Activated naive CD8-positive, alpha-beta T cell treated with anti-CD3 and anti-CD28 coated beads, Interleukin-2, amount 50 U/mL, for 24 hours (primary cell): ENCODE data around the gene ARHGEF16.

Source experiments
- ATAC-seq: fragments of 150-1000 bp; cut with Tn5 transposase; one replicate; pipeline ENCODE4 v1.10.0; 2021
- DNase-seq: peaks from one replicate; pipeline ENCODE4 v3.0.0; 2021
- H3K27ac Mint-ChIP-seq: one replicate; pipeline ENCODE4 v1.8.0; 2021; ENCODE audit warnings: mild to moderate bottlenecking, mixed read lengths
- H3K27me3 Mint-ChIP-seq: one replicate; pipeline ENCODE4 v1.8.0; 2021; ENCODE audit warnings: mixed read lengths
- H3K36me3 Mint-ChIP-seq: one replicate; pipeline ENCODE4 v1.8.0; 2021; ENCODE audit warnings: low read depth, mixed read lengths
- H3K4me1 Mint-ChIP-seq: one replicate; pipeline ENCODE4 v1.8.0; 2021; ENCODE audit warnings: mixed read lengths
- H3K4me3 Mint-ChIP-seq: one replicate; pipeline ENCODE4 v1.8.0; 2021; ENCODE audit warnings: mild to moderate bottlenecking, moderate library complexity, mixed read lengths
- H3K9me3 Mint-ChIP-seq: one replicate; pipeline ENCODE4 v1.8.0; 2021; ENCODE audit warnings: mixed read lengths

The ARHGEF16 gene

DNA sequence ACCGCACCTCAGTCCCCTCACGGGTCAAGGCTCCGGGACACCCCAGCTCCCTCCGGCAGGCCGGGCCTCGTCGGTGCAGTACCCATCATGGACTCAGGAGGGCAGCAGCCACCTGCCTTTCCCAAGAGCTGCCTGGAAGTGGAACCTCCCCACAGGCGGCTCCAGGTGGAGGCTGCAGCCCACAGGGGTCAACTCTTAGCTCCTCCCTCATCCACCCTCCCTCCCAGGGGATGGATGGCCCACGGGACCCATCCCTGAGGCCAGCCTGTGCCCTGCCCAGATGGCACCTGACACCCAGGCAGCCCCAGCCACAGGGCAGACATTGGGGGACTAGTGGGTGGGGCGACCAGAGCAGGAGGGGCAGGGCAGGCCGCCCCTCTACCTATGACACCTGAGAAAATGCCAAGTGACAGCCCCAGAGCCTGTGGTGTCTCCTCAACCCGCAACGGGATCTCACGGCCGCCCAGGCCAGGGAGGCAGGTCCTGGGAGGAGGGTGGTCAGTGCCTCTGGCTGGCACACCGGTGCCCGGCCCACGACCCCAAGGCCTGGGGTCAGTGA, 1.2 kb upstream of the ARHGEF16 start:
- ATAC-seq (peak; percentile 76), DNase-seq (peak; percentile 82)
- no peaks in the 10 kb centered on the region for H3K9me3 Mint-ChIP-seq
- H3K4me1 Mint-ChIP-seq = peaks cover 3% of the 10 kb centered on the region
- H3K4me3 Mint-ChIP-seq = no peak overlapping the region
- H3K36me3 Mint-ChIP-seq = no peaks in the 10 kb centered on the region
- H3K27ac Mint-ChIP-seq = no peak overlapping the region
- peaks cover 15% of the 10 kb centered on the region for H3K27me3 Mint-ChIP-seq

DNA sequence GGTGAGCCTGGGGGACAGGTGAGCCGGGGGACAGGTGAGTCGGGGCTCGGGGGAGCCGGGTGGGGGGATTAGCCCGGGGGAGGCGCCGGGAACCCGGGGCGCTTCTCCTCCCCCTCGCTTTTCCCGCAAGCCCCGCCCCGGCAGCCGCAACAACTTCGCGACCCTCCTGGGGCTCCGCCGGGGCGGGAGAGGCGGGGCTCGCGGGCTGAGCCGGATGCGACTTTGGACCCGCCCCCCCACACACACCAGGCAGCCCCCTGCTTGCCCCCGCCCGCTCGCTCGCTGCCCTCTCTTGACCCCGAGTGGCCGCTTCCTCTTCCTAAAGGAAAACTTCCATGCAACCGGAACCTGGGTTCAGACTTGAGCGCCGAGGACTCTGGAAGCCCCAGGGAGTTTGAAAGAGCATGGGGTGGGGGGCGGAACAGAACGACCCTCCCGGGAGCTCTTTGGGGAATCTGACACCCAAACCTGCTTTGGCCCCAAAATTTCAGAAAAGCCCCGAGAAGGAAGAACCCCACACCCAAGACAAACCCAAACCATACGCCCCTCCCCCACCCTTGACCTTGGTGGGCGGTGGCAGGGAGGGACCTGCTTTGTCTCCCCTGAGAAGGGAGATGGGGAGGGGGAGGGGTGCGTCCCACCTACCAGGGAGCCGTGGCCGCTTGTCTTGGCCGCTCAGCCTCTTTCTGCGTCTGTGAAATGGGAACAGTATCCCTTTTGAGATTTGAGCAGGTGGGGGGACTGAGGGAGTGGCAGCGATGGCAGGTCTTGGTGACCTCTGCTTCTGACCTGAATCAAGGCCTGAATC, 550 bp downstream of the ARHGEF16 start:
- peaks cover 3% of the 10 kb centered on the region for H3K4me1 Mint-ChIP-seq
- no peak overlapping the region for H3K27ac Mint-ChIP-seq
- DNase-seq = no peak
- H3K27me3 Mint-ChIP-seq = peaks cover 8% of the 10 kb centered on the region
- peak overlapping the region; percentile 24 for H3K4me3 Mint-ChIP-seq
- no peaks in the 10 kb centered on the region for H3K36me3 Mint-ChIP-seq
- ATAC-seq = no peak
- H3K9me3 Mint-ChIP-seq = no peaks in the 10 kb centered on the region

DNA sequence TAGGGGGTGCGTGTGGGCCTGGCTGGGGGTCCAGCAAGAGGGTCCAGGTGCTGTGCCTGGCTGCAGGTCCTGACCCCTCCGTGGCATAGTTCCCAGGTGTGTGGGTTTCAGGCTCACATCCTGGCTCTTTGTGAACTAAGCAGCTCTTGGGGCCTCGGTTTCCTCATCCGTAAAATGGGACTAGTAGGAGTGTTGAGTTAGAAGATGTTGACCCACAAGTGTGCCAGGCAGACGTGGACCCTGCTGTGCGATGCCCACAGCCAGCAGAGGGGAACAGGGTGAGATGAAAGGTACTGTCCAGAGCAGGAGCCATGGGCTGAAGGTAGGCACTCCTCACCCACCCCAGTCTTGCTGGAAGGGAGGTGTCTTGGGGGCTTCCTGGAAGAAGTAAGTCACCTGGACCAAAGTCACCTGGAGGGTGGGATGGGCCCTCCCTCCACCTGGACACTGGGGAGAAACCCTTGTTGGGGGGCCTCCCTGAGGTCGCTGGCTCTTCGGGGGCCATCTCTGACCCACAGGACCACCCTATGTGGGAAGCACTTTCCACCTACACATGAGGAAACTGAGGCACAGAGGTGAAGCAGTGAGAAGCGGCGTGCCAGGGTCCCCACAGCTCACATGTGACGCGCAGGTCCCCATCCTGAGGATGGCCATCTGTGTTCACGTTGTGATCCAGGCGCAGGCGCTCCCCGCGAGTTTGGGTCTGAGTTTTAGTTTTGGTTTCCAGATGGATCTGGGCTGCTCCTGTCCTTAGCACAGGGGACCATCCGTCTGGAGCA, 1.4 kb downstream of the ARHGEF16 start:
- Mint-ChIP-seq H3K36me3 (no peaks in the 10 kb centered on the region), H3K4me3 (peak overlapping the region; percentile 6), H3K27ac (no peak overlapping the region), H3K9me3 (no peaks in the 10 kb centered on the region), H3K27me3 (peaks cover 4% of the 10 kb centered on the region), H3K4me1 (peaks cover 3% of the 10 kb centered on the region)
- no peak for DNase-seq
- ATAC-seq = no peak

DNA sequence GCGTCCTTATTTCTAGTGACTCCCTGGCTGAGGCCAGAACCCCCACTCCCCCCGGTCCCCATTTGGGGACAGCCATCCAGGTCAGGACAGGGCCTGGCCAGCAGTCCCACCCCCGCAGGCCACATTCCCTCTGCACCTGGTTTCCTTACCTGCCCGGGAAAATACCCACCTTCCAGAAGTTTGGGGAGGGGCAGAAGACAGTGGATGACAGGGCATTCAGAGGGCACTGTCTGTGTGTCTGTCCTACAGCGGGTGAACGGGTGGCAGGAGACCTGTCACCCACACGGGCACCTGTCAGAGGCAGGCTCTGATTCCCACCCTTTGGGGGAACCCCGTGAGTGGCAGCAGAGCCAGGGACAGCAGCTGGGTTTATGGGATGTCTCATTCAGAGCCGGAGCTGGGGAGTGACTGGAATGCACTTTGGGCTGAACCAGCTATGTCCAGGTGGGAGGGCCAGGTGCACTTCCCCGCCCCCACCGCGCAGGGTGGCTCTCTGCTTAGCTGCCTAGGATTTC, 2.0 kb downstream of the ARHGEF16 start:
- Mint-ChIP-seq H3K36me3 (no peaks in the 10 kb centered on the region), H3K9me3 (no peaks in the 10 kb centered on the region), H3K27ac (no peak overlapping the region), H3K27me3 (peaks cover 1% of the 10 kb centered on the region), H3K4me1 (peaks cover 3% of the 10 kb centered on the region), H3K4me3 (no peak overlapping the region)
- DNase-seq (no peak), ATAC-seq (no peak)

DNA sequence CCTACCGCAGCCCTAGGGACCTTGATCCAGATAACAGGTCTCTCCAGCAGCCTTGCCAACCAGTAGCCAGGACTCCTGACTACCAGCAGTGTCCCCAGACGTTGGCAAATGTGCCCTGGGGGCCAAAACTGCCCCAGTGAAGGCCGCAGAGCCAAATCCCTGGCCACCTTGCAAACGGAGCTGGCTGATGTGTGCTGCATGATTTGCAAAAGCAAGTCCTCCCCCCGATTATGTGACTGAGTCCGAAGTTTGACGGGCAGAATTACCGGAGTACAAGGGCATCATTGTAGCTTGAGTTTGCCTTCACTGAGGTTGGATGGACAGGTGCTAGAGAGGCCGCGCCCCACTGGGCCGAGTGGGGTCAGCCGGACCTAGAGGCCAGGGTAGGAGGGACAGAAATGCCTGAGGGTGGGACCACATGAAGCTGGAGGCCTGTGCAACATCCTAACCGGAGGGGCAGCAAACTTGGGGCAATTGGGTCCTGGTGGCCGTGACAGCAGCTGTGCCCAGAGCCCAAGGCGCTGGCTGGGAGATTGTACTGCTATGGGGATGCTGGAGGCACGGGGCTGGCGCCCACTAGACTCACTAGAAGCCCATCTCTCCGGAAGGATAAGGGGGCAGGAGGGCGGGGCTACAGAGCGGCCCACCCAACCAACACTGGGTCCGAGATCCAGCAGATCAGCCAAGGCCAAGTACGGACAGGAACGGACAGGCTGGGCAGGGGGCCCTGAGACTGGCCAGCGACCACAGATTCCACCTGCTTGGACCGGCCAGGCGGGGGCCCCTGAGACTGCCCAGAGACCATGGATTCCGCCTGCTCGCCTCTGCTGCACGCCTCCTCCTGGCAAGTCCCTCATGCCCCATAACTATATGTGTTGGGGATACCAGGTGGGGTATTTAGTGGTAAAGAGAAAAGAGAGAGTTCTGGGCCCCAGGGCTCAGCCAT, 2.8 kb downstream of the ARHGEF16 start:
- Mint-ChIP-seq H3K9me3 (no peaks in the 10 kb centered on the region), H3K27me3 (no peaks in the 10 kb centered on the region), H3K4me3 (no peak overlapping the region), H3K27ac (no peak overlapping the region), H3K36me3 (no peaks in the 10 kb centered on the region), H3K4me1 (peaks cover 3% of the 10 kb centered on the region)
- ATAC-seq (no peak), DNase-seq (no peak)

DNA sequence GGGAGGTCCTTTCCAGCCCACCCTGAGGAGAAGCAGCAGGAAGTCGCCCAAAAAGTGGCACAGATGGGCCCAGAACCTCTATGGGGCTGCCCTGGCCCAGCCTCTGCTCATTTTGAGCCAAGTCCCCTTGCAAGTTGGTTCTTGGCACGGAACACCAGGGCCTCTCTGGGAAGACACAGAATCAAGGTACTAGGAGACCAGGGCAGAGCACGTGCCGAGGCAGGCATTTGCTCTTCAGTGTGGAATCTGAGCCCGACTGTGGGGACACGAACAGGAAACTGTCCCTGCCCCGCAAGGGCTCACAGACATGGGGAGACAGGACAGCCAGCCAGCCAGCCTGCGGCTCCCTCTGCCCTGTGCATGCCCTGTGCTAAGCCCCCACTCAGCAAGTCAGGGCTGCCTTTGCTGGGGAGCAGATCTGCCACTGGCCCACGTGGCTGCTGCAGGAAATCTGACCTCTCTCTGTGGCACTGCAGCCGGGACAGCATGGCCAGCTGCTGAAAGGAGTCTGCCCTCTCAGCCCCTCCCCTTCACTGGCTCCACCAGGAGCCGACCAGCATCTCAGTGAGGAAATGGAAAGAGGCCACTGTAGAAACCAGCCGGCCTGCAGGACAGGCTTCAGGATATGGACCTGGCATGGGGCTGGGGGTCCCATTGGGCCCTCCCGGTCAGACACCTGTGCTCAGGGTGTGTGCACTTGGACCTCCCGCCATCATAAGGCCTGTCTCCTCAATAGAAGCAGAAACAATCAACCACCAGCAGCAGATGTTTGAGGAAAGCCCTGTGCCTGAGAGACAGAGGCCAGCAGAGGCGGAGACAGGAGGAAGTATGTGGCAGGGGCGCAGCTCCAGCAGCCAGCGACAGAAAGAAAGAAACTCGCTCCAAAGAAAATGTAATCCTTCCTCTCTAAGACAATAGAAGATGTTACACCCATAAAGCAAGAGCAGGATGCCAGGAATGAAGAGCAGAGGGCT, 3.7 kb downstream of the ARHGEF16 start:
- Mint-ChIP-seq H3K27ac (no peak overlapping the region), H3K36me3 (no peaks in the 10 kb centered on the region), H3K9me3 (no peaks in the 10 kb centered on the region), H3K27me3 (no peaks in the 10 kb centered on the region), H3K4me1 (peaks cover 2% of the 10 kb centered on the region), H3K4me3 (no peak overlapping the region)
- ATAC-seq (no peak), DNase-seq (no peak)

DNA sequence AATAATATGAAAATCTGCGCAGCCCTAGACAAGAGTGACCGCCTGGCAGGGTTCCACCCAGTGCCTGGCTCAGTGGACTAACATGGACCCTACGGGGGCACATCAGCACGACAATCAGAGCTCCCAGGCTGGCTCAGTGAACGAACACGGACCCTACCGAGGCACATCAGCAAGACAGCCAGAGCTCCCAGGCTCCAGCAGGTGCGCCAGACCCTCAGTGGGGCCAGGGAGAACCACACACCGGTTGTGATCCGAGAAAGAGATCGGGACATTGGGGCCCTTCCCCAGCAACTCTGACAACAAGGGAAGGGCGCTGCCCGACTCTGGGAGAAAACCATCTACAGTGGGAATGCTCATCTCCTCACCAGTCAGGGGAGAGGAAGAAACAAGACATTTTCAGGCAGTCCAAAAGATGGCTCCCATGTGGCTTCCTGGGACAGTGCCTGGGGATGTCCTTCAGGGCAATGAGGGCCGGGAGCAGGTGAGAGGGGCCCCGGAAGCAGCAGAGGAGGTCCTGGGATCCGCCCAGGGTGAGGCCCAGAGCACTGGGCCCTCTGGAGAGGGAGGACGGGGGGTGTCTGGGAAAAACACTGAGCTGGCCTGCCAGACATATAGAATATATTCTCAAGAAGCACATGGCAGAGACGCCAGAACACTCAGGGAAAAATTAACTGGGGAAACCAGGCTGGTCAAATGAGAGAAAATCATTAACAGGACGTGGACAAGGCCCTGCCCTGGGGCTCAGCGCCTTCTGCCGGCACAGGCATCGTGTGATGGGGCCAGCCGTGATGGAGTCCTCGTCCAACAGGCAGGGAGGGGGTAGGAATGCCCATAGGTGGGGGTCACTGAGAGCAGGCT, 4.8 kb downstream of the ARHGEF16 start:
- Mint-ChIP-seq H3K9me3 (no peaks in the 10 kb centered on the region), H3K4me3 (no peak overlapping the region), H3K27me3 (no peaks in the 10 kb centered on the region), H3K4me1 (no peaks in the 10 kb centered on the region), H3K27ac (no peak overlapping the region), H3K36me3 (no peaks in the 10 kb centered on the region)
- ATAC-seq (no peak), DNase-seq (no peak)

DNA sequence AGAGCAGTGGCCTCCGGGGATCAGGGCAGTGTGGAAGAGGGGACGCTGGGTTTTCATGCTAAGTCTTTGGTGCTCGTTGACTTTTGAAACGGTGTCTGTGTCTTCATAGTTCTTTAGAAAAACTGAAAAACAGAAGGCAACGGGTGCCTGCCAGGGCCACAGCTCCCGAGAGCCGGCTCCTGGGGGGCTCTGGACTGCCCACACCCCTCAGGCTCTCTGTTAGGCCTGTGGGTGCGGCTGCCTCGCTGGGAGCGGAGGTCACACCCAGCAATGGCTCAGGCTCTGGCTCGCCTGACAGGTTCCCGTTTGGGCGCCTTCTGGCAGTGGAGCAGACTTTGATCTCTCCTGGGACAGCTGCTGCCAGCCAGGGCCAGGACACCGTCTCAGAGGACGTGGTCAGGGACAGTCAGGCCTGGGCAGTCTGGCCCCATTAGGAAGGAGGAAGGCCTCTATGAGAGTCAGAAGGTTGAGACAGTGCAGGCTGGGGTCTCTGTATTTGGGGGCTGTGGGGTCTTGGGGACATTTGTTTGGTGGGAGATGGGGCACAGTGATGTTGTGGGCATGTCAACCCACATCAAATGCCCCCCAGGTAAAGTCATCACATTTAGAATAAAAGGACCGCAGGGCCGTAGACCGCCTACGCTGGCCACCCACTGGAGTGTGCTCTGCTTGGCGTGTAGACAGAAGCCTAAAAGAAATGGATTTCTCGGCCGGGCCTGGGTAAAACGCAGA, 5.6 kb downstream of the ARHGEF16 start:
- Mint-ChIP-seq H3K27me3 (no peaks in the 10 kb centered on the region), H3K9me3 (no peaks in the 10 kb centered on the region), H3K27ac (no peak overlapping the region), H3K4me3 (no peak overlapping the region), H3K4me1 (no peaks in the 10 kb centered on the region), H3K36me3 (no peaks in the 10 kb centered on the region)
- no peak for ATAC-seq
- DNase-seq = no peak

DNA sequence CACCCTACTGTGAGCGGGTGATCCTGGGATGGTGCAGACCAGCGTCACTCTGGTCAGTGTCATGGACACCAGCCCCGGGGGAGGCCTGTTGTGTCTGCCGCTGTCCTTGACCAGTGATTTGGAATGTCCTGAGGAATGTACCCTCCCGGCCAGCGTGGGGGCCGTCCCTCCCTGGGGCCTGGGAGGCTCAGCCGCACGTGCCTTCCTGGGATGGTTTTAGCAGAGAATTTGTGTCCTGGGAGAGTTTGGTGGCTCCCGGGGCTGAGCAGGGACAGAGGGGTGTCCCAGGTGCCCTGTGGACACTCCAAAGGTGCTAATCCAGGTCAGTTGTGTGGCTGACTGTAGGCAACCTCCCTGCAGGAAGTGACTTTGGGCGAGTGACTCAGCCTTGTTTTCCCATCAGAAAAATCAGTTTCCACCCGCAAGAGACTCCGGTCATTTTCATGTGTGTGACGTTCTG, 6.2 kb downstream of the ARHGEF16 start:
- no peaks in the 10 kb centered on the region for H3K36me3 Mint-ChIP-seq
- no peaks in the 10 kb centered on the region for H3K27me3 Mint-ChIP-seq
- no peak overlapping the region for H3K27ac Mint-ChIP-seq
- H3K4me3 Mint-ChIP-seq = no peak overlapping the region
- no peak for DNase-seq
- no peaks in the 10 kb centered on the region for H3K4me1 Mint-ChIP-seq
- no peak for ATAC-seq
- H3K9me3 Mint-ChIP-seq = no peaks in the 10 kb centered on the region

DNA sequence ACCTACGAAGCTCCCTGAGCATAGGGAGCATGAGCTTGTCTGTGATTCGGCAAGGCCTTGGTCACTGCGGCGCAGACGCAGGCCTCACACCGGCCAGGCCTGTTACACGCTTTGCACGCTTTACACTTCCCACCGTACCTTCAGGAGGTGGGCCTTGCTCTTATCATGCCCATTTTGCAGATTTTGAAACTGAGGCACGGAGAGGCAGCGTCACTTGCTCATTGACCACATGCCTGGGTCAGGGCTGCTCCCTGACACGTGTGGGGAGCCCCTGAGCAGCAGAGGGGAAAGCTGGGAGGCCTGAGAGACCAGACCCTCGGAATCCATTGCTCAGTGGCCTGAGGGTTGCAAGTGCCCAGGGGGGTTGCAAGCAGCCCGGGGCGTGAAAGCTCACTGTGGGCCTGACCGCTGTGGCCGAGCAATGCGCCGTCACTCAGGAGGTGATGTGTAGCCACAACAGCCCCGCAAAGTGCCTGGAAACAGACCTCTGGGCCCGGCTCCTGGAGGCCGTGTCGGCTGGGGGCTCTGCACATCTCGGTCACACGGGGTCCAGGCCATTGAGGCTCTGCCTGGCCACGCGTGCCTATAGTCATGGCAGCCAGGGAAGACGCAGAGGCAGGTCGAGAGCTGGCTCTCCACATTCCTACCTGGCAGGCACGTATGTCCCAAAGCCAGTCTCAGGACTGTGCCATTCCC, 6.9 kb downstream of the ARHGEF16 start:
- Mint-ChIP-seq H3K36me3 (no peaks in the 10 kb centered on the region), H3K27ac (no peak overlapping the region), H3K4me1 (no peaks in the 10 kb centered on the region), H3K4me3 (no peak overlapping the region), H3K27me3 (no peaks in the 10 kb centered on the region), H3K9me3 (no peaks in the 10 kb centered on the region)
- DNase-seq (no peak), ATAC-seq (no peak)

DNA sequence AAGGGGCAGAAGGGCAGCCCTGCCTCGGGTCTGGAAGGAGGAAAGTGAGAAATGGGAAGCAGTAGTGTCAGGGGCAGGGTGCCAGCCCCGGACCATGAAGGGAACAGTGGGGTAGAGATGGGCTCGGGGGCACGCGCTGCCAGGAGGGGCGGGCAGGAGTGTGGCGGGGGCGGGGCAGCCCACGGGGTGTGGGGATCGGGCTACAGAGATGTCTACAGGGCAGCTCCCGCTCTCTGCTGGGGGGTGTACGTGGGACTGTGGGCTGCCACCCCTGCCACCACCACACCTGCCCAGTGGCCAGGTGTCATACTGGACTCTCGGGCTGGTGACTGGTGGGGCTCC, 7.4 kb downstream of the ARHGEF16 start:
- Mint-ChIP-seq H3K36me3 (no peaks in the 10 kb centered on the region), H3K9me3 (no peaks in the 10 kb centered on the region), H3K27me3 (no peaks in the 10 kb centered on the region), H3K4me3 (no peak overlapping the region), H3K27ac (no peak overlapping the region), H3K4me1 (no peaks in the 10 kb centered on the region)
- no peak for ATAC-seq
- DNase-seq = no peak
